ENCODE measurements around the gene TMEM168.

- TF ChIP-seq ZNF274 (IDR thresholded peaks at IDR 0.05; ENCODE audit: low read depth, low read length): no peak
- TF ChIP-seq YY1 (IDR thresholded peaks at IDR 0.05; ENCODE audit: insufficient read depth, insufficient read length): no peak
Observed at GRCh38 chr7:112828696-112829095, 38.5 kb upstream of the TMEM168 start.
